Skeletal muscle tissue (tissue), 4 donors: ENCODE measurements around the gene ARRDC1. TPM values are rescaled to one million over a fixed set of nuclear protein-coding genes. Genes with fewer than 3 reads are reported as not detected.

Source experiments
- H3K27ac ChIP-seq: one replicate; pipeline ENCODE4 v1.7.0; 2013; ENCODE audit warnings: mild to moderate bottlenecking, low read depth, low read length, inconsistent platforms
- H3K27me3 ChIP-seq, 3 donors: one replicate each; pipeline ENCODE4 v1.7.0; 2013; ENCODE audit warnings: low read length in 3 of 3; ENCODE audit not compliant: control insufficient read depth in 3 of 3, insufficient read depth in 3 of 3
- H3K36me3 ChIP-seq, 3 donors: one replicate each; pipeline ENCODE4 v1.7.0; 2013; ENCODE audit warnings: low read length in 3 of 3; ENCODE audit not compliant: control insufficient read depth in 3 of 3, insufficient read depth in 3 of 3
- H3K4me1 ChIP-seq, 3 donors: one replicate each; pipeline ENCODE4 v1.7.0; 2013; ENCODE audit warnings: low read length in 3 of 3, mild to moderate bottlenecking in 3 of 3; ENCODE audit not compliant: control insufficient read depth in 3 of 3, insufficient read depth in 3 of 3
- H3K4me3 ChIP-seq, 3 donors: one replicate each; pipeline ENCODE4 v1.7.0; 2013; ENCODE audit warnings: low read length in 3 of 3
- H3K9ac ChIP-seq, 3 donors: one replicate each; pipeline ENCODE4 v1.7.0; 2013; ENCODE audit warnings: low read length in 3 of 3, mild to moderate bottlenecking in 3 of 3, moderate library complexity in 2 of 3, low read depth in 1 of 3
- H3K9me3 ChIP-seq, 3 donors: one replicate each; pipeline ENCODE4 v1.7.0; 2013; ENCODE audit warnings: low read length in 3 of 3; ENCODE audit not compliant: control insufficient read depth in 3 of 3
- total RNA-seq: library from RNA; depleted of rRNA; stranded (reverse); fragments of >200 nt; gene quantifications from one replicate; pipeline ENCODE4 v1.2.3, GENCODE V29; 2014
- donor health status: Osteomylitis.

ARRDC1 gene
- total RNA-seq, 1 donor from 2014 or later = 14.6 TPM

DNA sequence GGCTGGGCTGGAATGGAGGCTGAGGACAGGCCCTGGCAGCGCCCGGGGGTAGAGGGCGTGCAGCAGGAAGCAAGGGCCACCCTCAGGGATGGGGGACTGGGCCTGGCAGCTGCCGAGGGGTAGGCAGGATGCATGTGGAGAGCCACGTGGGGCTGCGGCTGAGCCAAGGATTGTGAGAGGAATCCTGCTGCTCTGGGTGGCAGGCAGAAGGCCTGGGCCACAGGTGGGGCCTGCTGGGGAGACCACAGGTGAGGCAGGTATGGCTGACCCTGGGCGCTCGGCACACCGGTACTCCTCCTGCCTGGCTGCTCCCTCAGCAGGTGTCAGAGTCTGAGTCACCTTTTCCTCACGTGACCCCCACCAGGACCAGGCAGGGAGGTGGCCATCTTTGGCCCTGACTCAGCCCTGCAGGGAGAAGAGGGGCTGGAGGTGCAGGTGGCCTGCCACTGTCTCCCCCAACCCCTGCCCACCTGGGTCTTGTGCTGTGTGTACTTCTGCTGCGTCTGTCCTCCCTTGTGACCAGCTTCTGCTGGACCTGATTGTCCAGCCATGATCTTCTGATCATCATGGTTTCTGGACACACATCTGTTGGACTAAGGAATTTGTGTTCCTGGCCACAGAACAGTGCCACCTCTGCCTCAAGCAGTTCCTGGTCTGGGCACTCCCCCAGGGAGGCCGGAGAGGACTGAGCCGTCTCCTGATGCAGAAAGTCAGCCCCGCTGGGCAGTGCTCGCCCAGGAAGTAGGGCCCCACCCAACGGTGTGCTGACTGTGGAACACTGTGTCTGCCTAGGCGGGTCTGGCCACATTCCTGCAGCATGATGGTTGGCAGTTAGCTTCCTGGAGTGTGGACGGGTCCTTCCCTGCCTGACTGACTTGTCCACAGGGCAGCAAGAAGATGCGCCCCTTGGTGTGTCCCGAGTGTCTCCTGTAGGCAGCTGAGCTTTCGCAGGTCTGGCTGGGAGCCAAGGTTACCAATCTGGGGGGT, 6.4 kb downstream of the ARRDC1 start:
- H3K27ac ChIP-seq = no peak overlapping the region
- H3K9ac ChIP-seq = peak overlapping the region in 2 of 3 donors; percentile 40 to 57

GRCh38 chr9:137612741-137613142, 7.3 kb downstream of the ARRDC1 start:
- Histone ChIP-seq H3K36me3 (peaks cover 22 to 29% (median 22%) of the 10 kb centered on the region in 3 donors), H3K27ac (no peak overlapping the region), H3K9ac (no peak overlapping the region), H3K9me3 (no peaks in the 10 kb centered on the region), H3K4me3 (no peak overlapping the region), H3K27me3 (no peaks in the 10 kb centered on the region), H3K4me1 (peaks cover 11 to 39% (median 23%) of the 10 kb centered on the region in 3 donors)

More for the DNA sequence above, 6.4 kb downstream of the ARRDC1 start:
- no peak overlapping the region for H3K4me3 ChIP-seq
- no peaks in the 10 kb centered on the region for H3K27me3 ChIP-seq
- peaks cover 22 to 29% (median 22%) of the 10 kb centered on the region in 3 donors for H3K36me3 ChIP-seq
- peaks cover 12 to 39% (median 24%) of the 10 kb centered on the region in 3 donors for H3K4me1 ChIP-seq
- H3K9me3 ChIP-seq = no peaks in the 10 kb centered on the region

DNA sequence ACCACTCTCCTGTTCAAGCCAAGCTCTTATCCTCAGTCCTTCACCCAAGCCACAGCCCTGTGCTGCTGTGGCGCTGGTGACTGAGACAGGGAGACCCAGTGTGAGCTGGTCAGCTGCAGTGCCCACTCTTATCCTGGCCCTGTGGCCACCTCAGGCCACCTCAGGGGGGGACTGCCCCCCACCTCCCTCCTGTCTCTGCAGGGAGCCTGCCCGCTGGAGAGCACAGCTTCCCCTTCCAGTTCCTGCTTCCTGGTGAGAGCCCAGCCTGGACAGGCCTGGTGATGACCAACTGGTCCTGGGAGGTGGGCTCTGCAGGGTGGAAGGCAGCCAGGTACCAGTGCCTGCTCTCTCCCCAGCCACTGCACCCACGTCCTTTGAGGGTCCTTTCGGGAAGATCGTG, 7.8 kb downstream of the ARRDC1 start:
- Histone ChIP-seq H3K4me3 (no peak overlapping the region), H3K27me3 (no peaks in the 10 kb centered on the region), H3K36me3 (peaks cover 22 to 29% (median 22%) of the 10 kb centered on the region in 3 donors), H3K27ac (no peak overlapping the region), H3K9me3 (no peaks in the 10 kb centered on the region), H3K4me1 (peaks cover 15 to 43% (median 28%) of the 10 kb centered on the region in 3 donors), H3K9ac (no peak overlapping the region)

- H3K9me3 ChIP-seq = no peaks in the 10 kb centered on the region
- no peak overlapping the region for H3K9ac ChIP-seq
- H3K27ac ChIP-seq = no peak overlapping the region
- peaks cover 18 to 29% (median 22%) of the 10 kb centered on the region in 3 donors for H3K36me3 ChIP-seq
- no peaks in the 10 kb centered on the region for H3K27me3 ChIP-seq
- peaks cover 15 to 40% (median 30%) of the 10 kb centered on the region in 3 donors for H3K4me1 ChIP-seq
- H3K4me3 ChIP-seq = no peak overlapping the region
Observed at GRCh38 chr9:137613738-137614523, 8.4 kb downstream of the ARRDC1 start.

DNA sequence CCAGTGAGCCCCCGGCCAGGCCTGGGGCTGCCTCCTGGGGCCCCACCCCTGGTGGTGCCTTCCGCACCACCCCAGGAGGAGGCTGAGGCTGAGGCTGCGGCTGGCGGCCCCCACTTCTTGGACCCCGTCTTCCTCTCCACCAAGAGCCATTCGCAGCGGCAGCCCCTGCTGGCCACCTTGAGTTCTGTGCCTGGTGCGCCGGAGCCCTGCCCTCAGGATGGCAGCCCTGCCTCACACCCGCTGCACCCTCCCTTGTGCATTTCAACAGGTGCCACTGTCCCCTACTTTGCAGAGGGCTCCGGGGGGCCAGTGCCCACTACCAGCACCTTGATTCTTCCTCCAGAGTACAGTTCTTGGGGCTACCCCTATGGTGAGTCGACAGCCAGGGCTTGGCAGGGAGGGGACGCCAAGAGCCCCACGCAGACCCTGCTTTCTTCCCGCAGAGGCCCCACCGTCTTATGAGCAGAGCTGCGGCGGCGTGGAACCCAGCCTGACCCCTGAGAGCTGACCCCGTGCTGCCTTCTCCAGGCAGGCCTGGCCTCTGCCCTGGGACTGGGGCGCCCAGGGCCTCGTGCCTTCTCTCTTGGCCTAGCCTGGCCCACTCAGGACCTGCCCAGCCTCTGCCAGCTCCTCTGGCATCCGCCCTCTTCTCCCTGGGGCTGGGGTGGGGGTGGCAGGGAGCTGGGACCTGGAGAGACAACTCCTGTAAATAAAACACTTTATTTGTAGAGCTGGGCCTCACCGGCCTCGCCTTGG, 9.3 kb downstream of the ARRDC1 start:
- peaks cover 18 to 29% (median 22%) of the 10 kb centered on the region in 3 donors for H3K36me3 ChIP-seq
- no peaks in the 10 kb centered on the region for H3K9me3 ChIP-seq
- H3K4me3 ChIP-seq = no peak overlapping the region
- H3K27ac ChIP-seq = no peak overlapping the region
- H3K9ac ChIP-seq = no peak overlapping the region
- peaks cover 20 to 46% (median 32%) of the 10 kb centered on the region in 3 donors for H3K4me1 ChIP-seq
- H3K27me3 ChIP-seq = no peaks in the 10 kb centered on the region

DNA sequence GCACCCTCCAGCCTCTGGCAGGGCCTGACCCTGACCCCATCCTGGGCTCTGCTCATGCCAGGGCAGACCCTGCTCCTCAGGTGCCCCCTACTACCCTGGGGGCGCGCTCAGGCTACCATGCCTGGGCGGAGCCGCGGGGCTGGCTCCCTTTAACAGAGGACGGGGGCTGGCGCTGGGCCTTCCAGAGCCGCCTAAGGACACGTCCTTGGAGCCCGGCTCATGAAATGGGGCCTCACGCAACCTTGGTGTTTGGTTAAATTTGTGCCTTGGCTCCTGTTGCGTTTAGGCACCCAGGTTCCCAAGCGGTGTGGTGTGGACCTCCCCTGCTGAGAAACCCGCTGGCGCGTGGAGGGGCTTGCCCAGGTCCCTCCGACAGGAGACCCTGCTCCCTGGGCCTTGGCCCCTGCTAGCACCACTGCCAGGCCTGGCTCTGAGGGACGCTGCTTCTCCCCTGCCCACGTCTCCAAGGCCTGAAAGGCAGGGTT, 9.9 kb downstream of the ARRDC1 start:
- no peaks in the 10 kb centered on the region for H3K27me3 ChIP-seq
- no peaks in the 10 kb centered on the region for H3K9me3 ChIP-seq
- H3K4me3 ChIP-seq = no peak overlapping the region
- H3K9ac ChIP-seq = peak overlapping the region in 1 of 3 donors; percentile 4
- H3K27ac ChIP-seq = no peak overlapping the region
- peaks cover 18 to 29% (median 22%) of the 10 kb centered on the region in 3 donors for H3K36me3 ChIP-seq
- peaks cover 26 to 48% (median 38%) of the 10 kb centered on the region in 3 donors for H3K4me1 ChIP-seq

- H3K9ac ChIP-seq = peak within 1 kb of the TSS; percentile 94 to 97 (median 95)
- peak within 1 kb of the TSS; percentile 90 to 93 (median 91) for H3K4me3 ChIP-seq
- H3K4me1 ChIP-seq = peaks cover 33 to 46% (median 35%) of the 10 kb centered on the region in 3 donors
- peaks cover 18 to 29% (median 22%) of the 10 kb centered on the region in 3 donors for H3K36me3 ChIP-seq
- peak within 1 kb of the TSS; percentile 93 for H3K27ac ChIP-seq
- H3K9me3 ChIP-seq = no peaks in the 10 kb centered on the region
- H3K27me3 ChIP-seq = no peaks in the 10 kb centered on the region
Observed at GRCh38 chr9:137618105-137619067, 12.9 kb downstream of the ARRDC1 start, which contains the start of gene EHMT1. EHMT1 (plus strand) TSS chr9:137619005; CDS start chr9:137619029, 24 bp downstream.

DNA sequence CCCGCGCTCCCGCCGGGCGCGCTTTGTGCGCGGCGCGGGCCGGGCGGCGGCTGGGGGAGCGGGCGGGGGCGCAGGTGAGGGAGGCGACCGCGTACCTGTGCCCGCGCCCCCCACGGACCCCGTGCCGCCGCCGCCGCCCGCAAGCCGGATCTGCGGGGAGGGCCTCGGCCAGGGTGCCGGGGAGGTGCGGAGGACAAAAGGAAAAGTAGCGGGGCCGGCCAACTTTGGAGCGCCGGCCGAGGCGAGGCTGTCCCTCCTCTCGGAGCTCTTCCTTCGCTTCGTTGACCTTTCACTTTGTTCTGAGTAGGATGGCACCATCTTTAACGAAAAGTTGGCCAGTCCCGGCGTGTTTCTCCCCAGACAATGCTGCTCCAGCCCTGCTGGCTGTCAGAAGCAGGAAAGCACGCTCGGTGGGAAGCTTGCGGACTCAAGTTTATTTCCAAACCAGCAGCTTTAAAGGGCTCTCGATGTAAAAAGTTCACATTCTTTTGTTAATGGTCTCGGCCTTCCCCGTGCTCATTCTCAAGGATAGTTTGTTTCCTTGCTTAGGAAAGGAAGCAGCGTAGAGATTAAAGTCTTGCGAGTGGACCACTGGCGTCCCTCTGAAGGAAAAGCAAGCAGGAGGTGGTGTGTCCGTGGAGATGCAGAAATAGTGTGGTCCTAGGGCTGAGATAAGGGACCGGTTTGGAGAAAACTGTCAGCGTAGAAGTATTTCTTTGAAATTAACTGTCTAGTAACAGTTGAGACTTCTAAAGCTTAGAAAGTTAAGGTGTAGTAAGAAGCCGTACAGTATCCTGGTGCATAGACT, 14.0 kb downstream of the ARRDC1 start:
- Histone ChIP-seq H3K9me3 (no peaks in the 10 kb centered on the region), H3K27me3 (no peaks in the 10 kb centered on the region), H3K9ac (peak overlapping the region; percentile 90), H3K4me3 (peak overlapping the region; percentile 73 to 91 (median 88)), H3K27ac (peak overlapping the region; percentile 79), H3K4me1 (peaks cover 33 to 46% (median 35%) of the 10 kb centered on the region in 3 donors), H3K36me3 (peaks cover 13 to 19% (median 16%) of the 10 kb centered on the region in 3 donors)
